ENCODE measurements around the gene ELAVL2. TPM values are rescaled to one million over a fixed set of nuclear protein-coding genes. Genes with fewer than 3 reads are reported as not detected.

ELAVL2 gene
- total RNA-seq, 1 donor from 2014 or later, result 0.37 TPM

- no peaks in the 10 kb centered on the region for H3K27me3 Mint-ChIP-seq (ENCODE audit: low read depth)
- H3K36me3 Mint-ChIP-seq (ENCODE audit: low read depth), result no peaks in the 10 kb centered on the region
- no peak for TF ChIP-seq CTCF (IDR thresholded peaks at IDR 0.05)
These were observed 181.7 kb downstream of the ELAVL2 start for GRCh38 chr9:23644326-23644725.

GRCh38 chr9:23643656-23644258 is 182.3 kb downstream of the ELAVL2 start:
- Mint-ChIP-seq H3K9me3 (ENCODE audit: low read depth) (peaks cover 2% of the 10 kb centered on the region), H3K4me1 (ENCODE audit: low read depth) (no peaks in the 10 kb centered on the region), H3K4me3 (ENCODE audit: unreplicated experiment) (no peak overlapping the region), H3K36me3 (ENCODE audit: low read depth) (no peaks in the 10 kb centered on the region), H3K27ac (ENCODE audit: unreplicated experiment) (peak overlapping the region; percentile 36), H3K27me3 (ENCODE audit: low read depth) (no peaks in the 10 kb centered on the region)
- no peak for DNase-seq (ENCODE audit: low spot score)
- TF ChIP-seq CTCF (IDR thresholded peaks at IDR 0.05), result no peak

More at GRCh38 chr9:23644326-23644725, 181.7 kb downstream of the ELAVL2 start:
- no peak for DNase-seq (ENCODE audit: low spot score)
- Mint-ChIP-seq H3K4me3 (ENCODE audit: unreplicated experiment) (no peak overlapping the region), H3K9me3 (ENCODE audit: low read depth) (peaks cover 2% of the 10 kb centered on the region), H3K4me1 (ENCODE audit: low read depth) (no peaks in the 10 kb centered on the region), H3K27ac (ENCODE audit: unreplicated experiment) (no peak overlapping the region)

Data from chondrocyte (in vitro differentiated cells).